ENCODE results near the gene PYCARD. TPM values are rescaled to one million over a fixed set of nuclear protein-coding genes. Genes with fewer than 3 reads are reported as not detected.

Gene PYCARD
- total and polyA plus RNA-seq, 10 of the 15 experiments (the other 5 are each of a cell fraction or from before 2014, with no cell fraction given), result 5.1 to 106 (median 45.9) TPM

GRCh38 chr16:31224092-31224955 is 21.8 kb upstream of the PYCARD start:
- no peak for ATAC-seq
- H3K9ac ChIP-seq (ENCODE audit: control insufficient read depth, insufficient read depth, low read length), result no peak overlapping the region
- DNase-seq (ENCODE audit: low read depth, low spot score), result no peak
- ChIA-PET POLR2A (no interaction called here), RAD21 (ENCODE audit: unreplicated experiment) (no interaction called here), CTCF (no interaction called here), SMC1A (ENCODE audit: uncharacterized antibody, unreplicated experiment) (no interaction called here)
- no peaks in the 10 kb centered on the region for H3K27me3 ChIP-seq (replicated peaks in 1 of 2; ENCODE audit: control insufficient read depth in 2 of 2, insufficient read depth in 2 of 2, low read length in 1 of 2)
- H3K9me3 ChIP-seq (replicated peaks; ENCODE audit: control insufficient read depth, insufficient read depth, low read length), result no peaks in the 10 kb centered on the region
- no peaks in the 10 kb centered on the region for H3K36me3 ChIP-seq (ENCODE audit: control insufficient read depth in 2 of 2, insufficient read depth in 2 of 2, low read length in 1 of 2)
- intact Hi-C loops (cut with micrococcal nuclease; ENCODE audit: unreplicated experiment), result no loop called here
- WGBS (ENCODE audit: insufficient coverage, insufficient replicate concordance, low lambda C conversion rate, missing lambda C conversion rate), result 89% methylated on average over 49 of the region's 80 CpGs
- no peaks in the 10 kb centered on the region for H3K4me1 ChIP-seq (ENCODE audit: control insufficient read depth, insufficient read depth, low read length)
- FAIRE-seq, result no peak
- no peaks in the 10 kb centered on the region for H3K79me2 ChIP-seq (ENCODE audit: control insufficient read depth, insufficient read depth, low read length)
- H3K27ac ChIP-seq (ENCODE audit: control insufficient read depth, insufficient read depth), result no peak overlapping the region
- in situ Hi-C loops (cut with MboI), result no loop called here
- H3K4me2 ChIP-seq (ENCODE audit: control insufficient read depth, insufficient read depth), result no peak overlapping the region
- H4K20me1 ChIP-seq (ENCODE audit: control insufficient read depth, insufficient read depth), result no peaks in the 10 kb centered on the region
- BruUV-seq (replicated peaks), result no TSS peak
- H2AFZ ChIP-seq (ENCODE audit: control insufficient read depth, low read depth, low read length), result no peak overlapping the region
- H3K4me3 ChIP-seq, result no peak overlapping the region
- TF ChIP-seq, protein P1, sequence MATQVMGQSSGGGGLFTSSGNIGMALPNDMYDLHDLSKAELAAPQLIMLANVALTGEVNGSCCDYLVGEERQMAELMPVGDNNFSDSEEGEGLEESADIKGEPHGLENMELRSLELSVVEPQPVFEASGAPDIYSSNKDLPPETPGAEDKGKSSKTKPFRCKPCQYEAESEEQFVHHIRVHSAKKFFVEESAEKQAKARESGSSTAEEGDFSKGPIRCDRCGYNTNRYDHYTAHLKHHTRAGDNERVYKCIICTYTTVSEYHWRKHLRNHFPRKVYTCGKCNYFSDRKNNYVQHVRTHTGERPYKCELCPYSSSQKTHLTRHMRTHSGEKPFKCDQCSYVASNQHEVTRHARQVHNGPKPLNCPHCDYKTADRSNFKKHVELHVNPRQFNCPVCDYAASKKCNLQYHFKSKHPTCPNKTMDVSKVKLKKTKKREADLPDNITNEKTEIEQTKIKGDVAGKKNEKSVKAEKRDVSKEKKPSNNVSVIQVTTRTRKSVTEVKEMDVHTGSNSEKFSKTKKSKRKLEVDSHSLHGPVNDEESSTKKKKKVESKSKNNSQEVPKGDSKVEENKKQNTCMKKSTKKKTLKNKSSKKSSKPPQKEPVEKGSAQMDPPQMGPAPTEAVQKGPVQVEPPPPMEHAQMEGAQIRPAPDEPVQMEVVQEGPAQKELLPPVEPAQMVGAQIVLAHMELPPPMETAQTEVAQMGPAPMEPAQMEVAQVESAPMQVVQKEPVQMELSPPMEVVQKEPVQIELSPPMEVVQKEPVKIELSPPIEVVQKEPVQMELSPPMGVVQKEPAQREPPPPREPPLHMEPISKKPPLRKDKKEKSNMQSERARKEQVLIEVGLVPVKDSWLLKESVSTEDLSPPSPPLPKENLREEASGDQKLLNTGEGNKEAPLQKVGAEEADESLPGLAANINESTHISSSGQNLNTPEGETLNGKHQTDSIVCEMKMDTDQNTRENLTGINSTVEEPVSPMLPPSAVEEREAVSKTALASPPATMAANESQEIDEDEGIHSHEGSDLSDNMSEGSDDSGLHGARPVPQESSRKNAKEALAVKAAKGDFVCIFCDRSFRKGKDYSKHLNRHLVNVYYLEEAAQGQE (IDR thresholded peaks at IDR 0.05; ENCODE audit: low read depth, low read length), result no peak
- TF ChIP-seq CTCF (IDR thresholded peaks at IDR 0.05 in 2 of 3, conservative IDR thresholded peaks at IDR 0.05 in 1 of 3; ENCODE audit: control insufficient read depth in 2 of 3, extremely low read depth in 1 of 3, insufficient read depth in 1 of 3, low read depth in 3 of 3, low read length in 3 of 3) (no peak), ESRRA (IDR thresholded peaks at IDR 0.05; ENCODE audit: low read length) (no peak), POLR2AphosphoS2 (IDR thresholded peaks at IDR 0.05; ENCODE audit: low read depth, low read length) (no peak), RFX5 (IDR thresholded peaks at IDR 0.05; ENCODE audit: low read depth, low read length) (no peak), CEBPB (IDR thresholded peaks at IDR 0.05; ENCODE audit: borderline replicate concordance in 1 of 2, low read depth in 2 of 2, low read length in 2 of 2) (no peak), HDGF (IDR thresholded peaks at IDR 0.05) (no peak), ATF7 (IDR thresholded peaks at IDR 0.05; ENCODE audit: low read depth) (no peak)
- TF ChIP-seq, protein P2, sequence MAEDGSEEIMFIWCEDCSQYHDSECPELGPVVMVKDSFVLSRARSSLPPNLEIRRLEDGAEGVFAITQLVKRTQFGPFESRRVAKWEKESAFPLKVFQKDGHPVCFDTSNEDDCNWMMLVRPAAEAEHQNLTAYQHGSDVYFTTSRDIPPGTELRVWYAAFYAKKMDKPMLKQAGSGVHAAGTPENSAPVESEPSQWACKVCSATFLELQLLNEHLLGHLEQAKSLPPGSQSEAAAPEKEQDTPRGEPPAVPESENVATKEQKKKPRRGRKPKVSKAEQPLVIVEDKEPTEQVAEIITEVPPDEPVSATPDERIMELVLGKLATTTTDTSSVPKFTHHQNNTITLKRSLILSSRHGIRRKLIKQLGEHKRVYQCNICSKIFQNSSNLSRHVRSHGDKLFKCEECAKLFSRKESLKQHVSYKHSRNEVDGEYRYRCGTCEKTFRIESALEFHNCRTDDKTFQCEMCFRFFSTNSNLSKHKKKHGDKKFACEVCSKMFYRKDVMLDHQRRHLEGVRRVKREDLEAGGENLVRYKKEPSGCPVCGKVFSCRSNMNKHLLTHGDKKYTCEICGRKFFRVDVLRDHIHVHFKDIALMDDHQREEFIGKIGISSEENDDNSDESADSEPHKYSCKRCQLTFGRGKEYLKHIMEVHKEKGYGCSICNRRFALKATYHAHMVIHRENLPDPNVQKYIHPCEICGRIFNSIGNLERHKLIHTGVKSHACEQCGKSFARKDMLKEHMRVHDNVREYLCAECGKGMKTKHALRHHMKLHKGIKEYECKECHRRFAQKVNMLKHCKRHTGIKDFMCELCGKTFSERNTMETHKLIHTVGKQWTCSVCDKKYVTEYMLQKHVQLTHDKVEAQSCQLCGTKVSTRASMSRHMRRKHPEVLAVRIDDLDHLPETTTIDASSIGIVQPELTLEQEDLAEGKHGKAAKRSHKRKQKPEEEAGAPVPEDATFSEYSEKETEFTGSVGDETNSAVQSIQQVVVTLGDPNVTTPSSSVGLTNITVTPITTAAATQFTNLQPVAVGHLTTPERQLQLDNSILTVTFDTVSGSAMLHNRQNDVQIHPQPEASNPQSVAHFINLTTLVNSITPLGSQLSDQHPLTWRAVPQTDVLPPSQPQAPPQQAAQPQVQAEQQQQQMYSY (CRISPR knock-in tag; IDR thresholded peaks at IDR 0.05), result no peak
- TF ChIP-seq, protein P3, sequence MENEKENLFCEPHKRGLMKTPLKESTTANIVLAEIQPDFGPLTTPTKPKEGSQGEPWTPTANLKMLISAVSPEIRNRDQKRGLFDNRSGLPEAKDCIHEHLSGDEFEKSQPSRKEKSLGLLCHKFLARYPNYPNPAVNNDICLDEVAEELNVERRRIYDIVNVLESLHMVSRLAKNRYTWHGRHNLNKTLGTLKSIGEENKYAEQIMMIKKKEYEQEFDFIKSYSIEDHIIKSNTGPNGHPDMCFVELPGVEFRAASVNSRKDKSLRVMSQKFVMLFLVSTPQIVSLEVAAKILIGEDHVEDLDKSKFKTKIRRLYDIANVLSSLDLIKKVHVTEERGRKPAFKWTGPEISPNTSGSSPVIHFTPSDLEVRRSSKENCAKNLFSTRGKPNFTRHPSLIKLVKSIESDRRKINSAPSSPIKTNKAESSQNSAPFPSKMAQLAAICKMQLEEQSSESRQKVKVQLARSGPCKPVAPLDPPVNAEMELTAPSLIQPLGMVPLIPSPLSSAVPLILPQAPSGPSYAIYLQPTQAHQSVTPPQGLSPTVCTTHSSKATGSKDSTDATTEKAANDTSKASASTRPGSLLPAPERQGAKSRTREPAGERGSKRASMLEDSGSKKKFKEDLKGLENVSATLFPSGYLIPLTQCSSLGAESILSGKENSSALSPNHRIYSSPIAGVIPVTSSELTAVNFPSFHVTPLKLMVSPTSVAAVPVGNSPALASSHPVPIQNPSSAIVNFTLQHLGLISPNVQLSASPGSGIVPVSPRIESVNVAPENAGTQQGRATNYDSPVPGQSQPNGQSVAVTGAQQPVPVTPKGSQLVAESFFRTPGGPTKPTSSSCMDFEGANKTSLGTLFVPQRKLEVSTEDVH (IDR thresholded peaks at IDR 0.05; ENCODE audit: low read depth, partially characterized antibody), result no peak
